ENCODE data around the gene ARG2. TPM values are rescaled to one million over a fixed set of nuclear protein-coding genes. Genes with fewer than 3 reads are reported as not detected.

The ARG2 gene
- total RNA-seq, 2 donors from 2014 or later = 4.3 to 8.0 TPM

DNA sequence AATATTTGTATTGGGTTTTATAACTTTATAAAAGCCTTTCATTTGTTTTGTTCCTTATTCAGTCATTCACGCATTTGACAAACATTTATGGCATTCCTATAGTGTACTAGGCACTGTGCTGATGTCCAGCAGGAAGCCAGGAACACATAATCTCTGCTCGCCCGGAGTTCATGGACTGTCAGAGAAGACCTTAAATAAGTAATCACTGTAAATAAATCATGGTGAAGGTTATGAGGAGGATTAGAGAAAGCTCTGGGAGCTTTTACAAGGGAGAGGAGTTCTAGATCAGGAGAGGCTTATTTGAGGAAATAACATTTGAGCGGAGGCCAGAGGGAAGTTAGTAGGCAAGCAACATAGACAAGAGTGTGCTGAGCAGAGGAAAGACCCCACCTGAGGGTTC lies 77.3 kb downstream of the ARG2 start:
- ATAC-seq = no peak
- H3K27ac Mint-ChIP-seq = peak overlapping the region in 1 of 2 donors; percentile 98
- no peaks in the 10 kb centered on the region for H3K9me3 Mint-ChIP-seq
- peaks cover 4% of the 10 kb centered on the region for H3K36me3 Mint-ChIP-seq
- H3K4me1 Mint-ChIP-seq (ENCODE audit: low read depth in 2 of 2) = peaks cover 15 to 16% of the 10 kb centered on the region in 2 donors
- no peaks in the 10 kb centered on the region for H3K27me3 Mint-ChIP-seq
- DNase-seq (ENCODE audit: low spot score) = no peak
- no peak overlapping the region for H3K4me3 Mint-ChIP-seq

DNA sequence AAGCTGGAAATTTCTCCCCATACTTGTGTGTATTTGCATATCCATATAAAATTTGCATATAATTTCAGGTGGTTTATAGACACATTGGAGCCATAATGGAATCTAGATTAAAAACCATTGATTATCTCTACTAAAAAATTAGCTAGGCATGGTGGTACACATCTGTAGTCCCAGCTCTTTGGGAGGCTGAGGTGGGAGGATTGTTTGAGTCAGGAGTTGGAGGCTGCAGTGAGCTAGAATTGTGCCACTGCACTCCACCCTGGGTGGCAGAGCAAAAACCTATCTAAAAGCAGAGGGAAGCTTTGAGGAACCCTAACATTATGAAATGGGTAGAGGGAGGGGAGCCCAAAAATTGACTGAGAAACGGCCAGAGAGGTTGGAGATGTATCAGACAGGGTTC lies 78.5 kb downstream of the ARG2 start:
- Mint-ChIP-seq H3K27ac (no peak overlapping the region), H3K4me3 (no peak overlapping the region), H3K36me3 (no peaks in the 10 kb centered on the region), H3K4me1 (ENCODE audit: low read depth in 2 of 2) (peaks cover 11 to 15% of the 10 kb centered on the region in 2 donors), H3K27me3 (no peaks in the 10 kb centered on the region), H3K9me3 (no peaks in the 10 kb centered on the region)
- ATAC-seq (no peak), DNase-seq (ENCODE audit: low spot score) (no peak)

Other genes with a start within 250 kb of the ARG2 start
- not detected for gene PLEK2, start 207.8 kb upstream of the ARG2 start, total RNA-seq
- 10 to 100 TPM in 1 of 2 donors, 1 to 10 TPM in 1; 7.1 to 14.7 TPM for gene TMEM229B, start 131.2 kb upstream of the ARG2 start, total RNA-seq
- gene PLEKHH1, start 86.6 kb upstream of the ARG2 start, total RNA-seq = 1 to 10 TPM; 1.2 to 1.9 TPM
- 10 to 100 TPM; 30.1 to 37.4 TPM for gene PIGH, start 19.7 kb upstream of the ARG2 start, total RNA-seq
- gene VTI1B, start 54.7 kb downstream of the ARG2 start, total RNA-seq = 10 to 100 TPM; 73.5 to 76.6 TPM
- gene RDH11, start 75.8 kb downstream of the ARG2 start, total RNA-seq = 10 to 100 TPM; 47.0 to 57.3 TPM
- not detected for gene RDH12, start 82.0 kb downstream of the ARG2 start, total RNA-seq
- gene ZFYVE26, start 196.7 kb downstream of the ARG2 start, total RNA-seq = 10 to 100 TPM; 25.4 to 38.0 TPM
- gene RAD51B, start 199.9 kb downstream of the ARG2 start, total RNA-seq = 10 to 100 TPM; 31.1 to 67.3 TPM